K562 (cell line): ENCODE data around the gene UNC13A. TPM values are rescaled to one million over a fixed set of nuclear protein-coding genes. Genes with fewer than 3 reads are reported as not detected.

ENCODE experiments used
- ATAC-seq: fragments of 200-7000 bp; cut with Tn5 transposase; 3 replicates; pipeline ENCODE4 v1.9.1; 2020; ENCODE audit warnings: moderate library complexity
- BruUV-seq: library from RNA; stranded (reverse); fragments of 400-500 nt; replicated peaks from 2 replicates; lab custom pipeline; 2021; lab: Mats Ljungman, UMichigan
- CTCF ChIA-PET: fragments of 300-600 bp; formaldehyde crosslinking; extraction: SDS; loops from one replicate; lab custom pipeline; 2021; ENCODE audit warnings: low intra/inter-chr PET ratio; lab: Yijun Ruan, JAX
- POLR2A ChIA-PET: fragments of 300-600, 350-650 bp; sonication (Branson Sonifier 250); formaldehyde crosslinking; extraction: SDS; loops from one replicate; lab custom pipeline; 2021; ENCODE audit warnings: antibody characterized with exemption, inconsistent platforms; lab: Yijun Ruan, JAX
- DNase-seq, 4 experiments: peaks; one replicate each; pipeline versions ENCODE4 v3.0.0 to v3.0.0-alpha.2; 2011 to 2018; ENCODE audit warnings: low spot score in 3 of 4, mixed read lengths in 3 of 4; ENCODE audit errors: extremely low read depth in 1 of 4
- FAIRE-seq: peaks from 2 replicates; lab custom pipeline; 2011; peaks lifted over from hg19 to GRCh38; lab: Jason Lieb, UNC
- H2AFZ ChIP-seq: 2 replicates; pipeline ENCODE4 v1.6.0; 2011; ENCODE audit warnings: low read depth, low read length, control low read depth, inconsistent platforms
- H3K27ac ChIP-seq: fragments of 200-600 bp; 3 replicates; pipeline ENCODE4 v1.8.0; 2011; ENCODE audit warnings: low read depth, mild to moderate bottlenecking, control low read depth, inconsistent platforms, low read length, moderate library complexity, mixed read lengths; ENCODE audit errors: extremely low read depth
- H3K27me3 ChIP-seq, 2 experiments: fragments of 300-600 bp in 1 of 2; 2 replicates in 1 of 2; 3 replicates in 1 of 2; pipeline versions ENCODE4 v1.6.0 to v1.8.0; 2011; ENCODE audit warnings: inconsistent platforms in 2 of 2, low read length in 2 of 2, mild to moderate bottlenecking in 1 of 2, mixed read lengths in 1 of 2, moderate library complexity in 1 of 2; ENCODE audit not compliant: control insufficient read depth in 2 of 2, insufficient read depth in 2 of 2
- H3K36me3 ChIP-seq: fragments of 300-600 bp; 3 replicates; pipeline ENCODE4 v1.8.0; 2011; ENCODE audit warnings: mild to moderate bottlenecking, low read length, inconsistent platforms; ENCODE audit not compliant: control insufficient read depth, insufficient read depth
- H3K4me1 ChIP-seq, 2 experiments: fragments of 200-600 bp in 1 of 2; replicated peaks in 1 of 2; 2 replicates in 1 of 2; 3 replicates in 1 of 2; pipeline versions ENCODE4 v1.5.1 to v1.8.0; 2011; ENCODE audit warnings: inconsistent platforms in 2 of 2, low read length in 2 of 2, mild to moderate bottlenecking in 1 of 2, mixed read lengths in 1 of 2, moderate library complexity in 1 of 2; ENCODE audit not compliant: control insufficient read depth in 2 of 2, insufficient read depth in 2 of 2
- H3K4me2 ChIP-seq: 2 replicates; pipeline ENCODE4 v1.6.1; 2011; ENCODE audit warnings: low read length, control low read depth, inconsistent platforms, mixed read lengths; ENCODE audit not compliant: insufficient read depth
- H3K4me3 ChIP-seq: fragments of 200-600 bp; sonication (generic), shearing (Covaris generic); 2 replicates; pipeline ENCODE4 v1.5.1; 2016; ENCODE audit warnings: control low read depth, inconsistent platforms
- H3K79me2 ChIP-seq: fragments of 200-600 bp; 3 replicates; pipeline ENCODE4 v1.8.0; 2011; ENCODE audit warnings: low read length, inconsistent platforms; ENCODE audit not compliant: control insufficient read depth, insufficient read depth
- H3K9ac ChIP-seq, 2 experiments: 2 replicates each; pipeline versions ENCODE4 v1.6.0 to v1.6.1; 2011; ENCODE audit warnings: low read depth in 2 of 2, low read length in 2 of 2, control low read depth in 1 of 2, inconsistent platforms in 1 of 2, mild to moderate bottlenecking in 1 of 2, mixed read lengths in 1 of 2; ENCODE audit not compliant: insufficient read depth in 1 of 2
- H3K9me1 ChIP-seq: one replicate; pipeline ENCODE4 v1.6.0; 2011; ENCODE audit warnings: inconsistent platforms, mild to moderate bottlenecking, low read length, moderate library complexity; ENCODE audit not compliant: control insufficient read depth, insufficient read depth
- H3K9me3 ChIP-seq: replicated peaks from 2 replicates; pipeline ENCODE4 v1.5.1; 2011; ENCODE audit warnings: low read depth, low read length, inconsistent platforms; ENCODE audit not compliant: control insufficient read depth, insufficient read depth
- H4K20me1 ChIP-seq: replicated peaks from 2 replicates; pipeline ENCODE4 v1.6.1; 2011; ENCODE audit warnings: low read length, inconsistent platforms, mixed read lengths; ENCODE audit not compliant: control insufficient read depth, insufficient read depth
- ATF7 ChIP-seq: fragments of 450-650 bp; IDR thresholded peaks from 2 replicates; pipeline ENCODE4 v1.7.1; 2014; ENCODE audit warnings: mild to moderate bottlenecking, moderate library complexity
- CREM ChIP-seq: IDR thresholded peaks from 2 replicates; pipeline ENCODE4 v1.6.1; 2014; ENCODE audit warnings: antibody characterized with exemption, low read depth
- CSDE1 ChIP-seq, 2 experiments: fragments of 450-650 bp; IDR thresholded peaks; 2 replicates each; pipeline ENCODE4 v1.6.1; 2016; ENCODE audit warnings: mild to moderate bottlenecking in 1 of 2
- ESRRA ChIP-seq: fragments of 450-650 bp; IDR thresholded peaks from 2 replicates; pipeline ENCODE4 v1.6.1; 2014; ENCODE audit warnings: low read depth, mild to moderate bottlenecking, moderate library complexity, borderline replicate concordance
- ETV5 ChIP-seq: sonication (generic); formaldehyde crosslinking; IDR thresholded peaks from 2 replicates; pipeline ENCODE4 v1.4.0; 2020; ENCODE audit warnings: low read depth, mild to moderate bottlenecking, missing genetic modification reagents
- EZH2 ChIP-seq: IDR thresholded peaks from 2 replicates; pipeline ENCODE4 v1.6.1; 2012; ENCODE audit warnings: low read depth, mild to moderate bottlenecking, inconsistent platforms, low read length, borderline replicate concordance
- HIVEP1 ChIP-seq: fragments of 250-450 bp; sonication (Bioruptor Pico); IDR thresholded peaks from 2 replicates; pipeline ENCODE4 v1.4.0; 2020; ENCODE audit warnings: mild to moderate bottlenecking
- HMG20B ChIP-seq: fragments of 250-450 bp; sonication (Bioruptor Pico); IDR thresholded peaks from 2 replicates; pipeline ENCODE4 v1.5.0; 2021; ENCODE audit warnings: mild to moderate bottlenecking
- KAT7 ChIP-seq: sonication (generic); formaldehyde crosslinking; IDR thresholded peaks from 2 replicates; pipeline ENCODE4 v1.8.0; 2022; ENCODE audit warnings: missing genetic modification reagents, mild to moderate bottlenecking, borderline replicate concordance
- KDM2B ChIP-seq: fragments of 250-450 bp; sonication (Bioruptor Pico); IDR thresholded peaks from 2 replicates; pipeline ENCODE4 v1.8.0; 2021; ENCODE audit warnings: mild to moderate bottlenecking, moderate library complexity
- RNF2 ChIP-seq: sonication (generic); IDR thresholded peaks from 2 replicates; pipeline ENCODE4 v1.6.1; 2016
- TEAD4 ChIP-seq, 2 experiments: sonication (generic) in 1 of 2; formaldehyde crosslinking in 1 of 2; IDR thresholded peaks; 2 replicates each; pipeline versions ENCODE4 v1.6.1 to v1.8.0; 2012 to 2022; ENCODE audit warnings: borderline replicate concordance in 1 of 2, inconsistent platforms in 1 of 2, low read length in 1 of 2, mild to moderate bottlenecking in 1 of 2, missing genetic modification reagents in 1 of 2
- XRCC4 ChIP-seq: IDR thresholded peaks from one replicate; pipeline ENCODE4 v1.6.1; 2011; ENCODE audit not compliant: insufficient read depth, insufficient read length; ENCODE audit errors: extremely low read depth
- ZNF212 ChIP-seq: fragments of 450-650 bp; formaldehyde crosslinking; IDR thresholded peaks from 2 replicates; pipeline ENCODE4 v1.4.0; 2020; ENCODE audit warnings: mild to moderate bottlenecking
- ZNF561 ChIP-seq: fragments of 450-650 bp; formaldehyde crosslinking; conservative IDR thresholded peaks from 2 replicates; pipeline ENCODE4 v1.4.0; 2020; ENCODE audit warnings: mild to moderate bottlenecking, moderate library complexity
- ZNF76 ChIP-seq: fragments of 250-450 bp; sonication (Bioruptor Pico); IDR thresholded peaks from 2 replicates; pipeline ENCODE4 v1.4.0; 2020; ENCODE audit warnings: mild to moderate bottlenecking, moderate library complexity, borderline replicate concordance
- WGBS: fragments of 100-300 bp; shearing (Covaris generic); methylation state at CpG from one replicate; pipeline ENCODE4 v1.1.6; 2016; ENCODE audit warnings: low coverage, mixed read lengths; ENCODE audit not compliant: insufficient coverage; ENCODE audit errors: missing lambda C conversion rate; 5-methylcytosine and 5-hydroxymethylcytosine counted together
- in situ Hi-C: fragments of 300-500 bp; cut with MboI; formaldehyde crosslinking; loops from 4 replicates; pipeline ENCODE4 v1.15.0; 2018; ENCODE audit warnings: inconsistent platforms, mixed read lengths
- intact Hi-C: fragments of 100-400 bp; cut with micrococcal nuclease; formaldehyde crosslinking; loops from 2 replicates; pipeline ENCODE4 v1.14.2; 2022
- polyA plus RNA-seq, 8 experiments: library from polyadenylated mRNA; depleted of rRNA in 4 of 8; stranded (reverse) in 5 of 8; unstranded in 3 of 8; fragments of >200 nt; fragmentation: Nextera tagmentation in 2 of 8; fragmentation: Illumina TruSeq in 1 of 8; extraction: Ambion mirVana in 2 of 8; extraction: Trizol in 1 of 8; gene quantifications; 2 replicates each; pipeline versions ENCODE4 v1.2.1 to v1.2.3, GENCODE V29; 2011 to 2014; ENCODE audit warnings: inconsistent platforms in 1 of 8, missing spikeins in 1 of 8
- total RNA-seq, 7 experiments: library from RNA; depleted of rRNA in 6 of 7; stranded (reverse); fragments of >200 nt in 6 of 7; fragmentation: Illumina TruSeq in 2 of 7; extraction: Trizol in 2 of 7; gene quantifications; 2 replicates each; pipeline versions ENCODE4 v1.2.1 to v1.2.3, GENCODE V29; 2011 to 2021; ENCODE audit warnings: low replicate concordance in 1 of 7
- TF ChIP-seq, protein P1 (sequence below): fragments of 450-650 bp; conservative IDR thresholded peaks from 2 replicates; pipeline ENCODE4 v1.6.1; 2016; ENCODE audit warnings: missing genetic modification characterization, low read depth, mild to moderate bottlenecking, missing compliant biosample characterization, moderate library complexity

The UNC13A gene
- total and polyA plus RNA-seq, 9 of the 15 experiments (the other 6 are each of a cell fraction or from before 2014, with no cell fraction given) = 0.03 to 1.0 (median 0.25) TPM

DNA sequence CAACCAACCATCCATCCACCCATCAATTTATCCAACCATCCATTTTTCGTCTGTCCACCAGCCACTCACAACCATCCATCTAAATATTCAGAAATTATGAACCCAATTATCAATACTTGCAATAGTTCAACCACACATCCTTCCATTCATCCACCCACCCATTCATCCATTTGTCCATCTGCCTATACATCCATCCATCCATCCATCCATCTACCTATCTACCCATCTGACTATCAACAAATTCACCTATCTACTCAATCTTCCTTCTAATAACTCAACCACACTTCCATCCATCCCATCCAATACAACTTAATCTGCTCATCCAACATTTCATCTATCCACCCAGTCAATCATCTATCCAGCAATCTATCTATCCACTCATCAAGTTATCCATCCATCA, 46.3 kb downstream of the UNC13A start:
- no peak overlapping the region for H3K4me3 ChIP-seq
- no peak for TF ChIP-seq HIVEP1
- TF ChIP-seq HMG20B = no peak
- no peak for TF ChIP-seq ZNF212
- no peak for TF ChIP-seq EZH2
- no peak for TF ChIP-seq CSDE1 (IDR thresholded peaks at IDR 0.05)
- no peak for TF ChIP-seq ETV5 (CRISPR knock-in tag)
- TF ChIP-seq ESRRA = no peak
- no peak for TF ChIP-seq TEAD4 (IDR thresholded peaks at IDR 0.05; ENCODE audit: low read length)
- TF ChIP-seq TEAD4 (CRISPR knock-in tag; IDR thresholded peaks at IDR 0.05; ENCODE audit: borderline replicate concordance) = no peak
- TF ChIP-seq KDM2B (CRISPR knock-in tag) = no peak
- no peak for TF ChIP-seq ZNF561 (CRISPR knock-in tag)
- TF ChIP-seq, protein P1, sequence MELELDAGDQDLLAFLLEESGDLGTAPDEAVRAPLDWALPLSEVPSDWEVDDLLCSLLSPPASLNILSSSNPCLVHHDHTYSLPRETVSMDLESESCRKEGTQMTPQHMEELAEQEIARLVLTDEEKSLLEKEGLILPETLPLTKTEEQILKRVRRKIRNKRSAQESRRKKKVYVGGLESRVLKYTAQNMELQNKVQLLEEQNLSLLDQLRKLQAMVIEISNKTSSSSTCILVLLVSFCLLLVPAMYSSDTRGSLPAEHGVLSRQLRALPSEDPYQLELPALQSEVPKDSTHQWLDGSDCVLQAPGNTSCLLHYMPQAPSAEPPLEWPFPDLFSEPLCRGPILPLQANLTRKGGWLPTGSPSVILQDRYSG (tag) = no peak
- TF ChIP-seq RNF2 = no peak
- no peak for TF ChIP-seq XRCC4
- no peak for TF ChIP-seq ZNF76 (CRISPR knock-in tag)
- TF ChIP-seq ATF7 = no peak
- TF ChIP-seq CREM = no peak
- no peak for TF ChIP-seq KAT7 (CRISPR knock-in tag)
- TF ChIP-seq, all 486 proteins: peak for 0
- no TSS peak for BruUV-seq
- Histone ChIP-seq H3K9me1 (no peaks in the 10 kb centered on the region), H3K9me3 (no peaks in the 10 kb centered on the region), H3K9ac (no peak overlapping the region), H3K27me3 (peaks cover 24 to 47% of the 10 kb centered on the region in 2 experiments), H3K4me1 (peaks cover 0 to 4% of the 10 kb centered on the region in 2 experiments; a peak in 2 of 5 replicates), H3K36me3 (no peaks in the 10 kb centered on the region), H2AFZ (no peak overlapping the region), H4K20me1 (no peaks in the 10 kb centered on the region), H3K27ac (no peak overlapping the region), H3K4me2 (no peak overlapping the region), H3K79me2 (no peaks in the 10 kb centered on the region)
- FAIRE-seq = no peak
- 0% methylated on average over 1 of the region's 1 CpG for whole genome bisulfite sequencing
- no peak for ATAC-seq
- in situ Hi-C loops (no loop called here), intact Hi-C loops (no loop called here)
- POLR2A ChIA-PET = no interaction called here
- DNase-seq = no peak
- CTCF ChIA-PET = no interaction called here
